Peyer's patch (tissue), 4 donors: Measurements from ENCODE around the gene NTNG1.

Experiments used
- POLR2A ChIP-seq, 2 donors: fragments of 450-650 bp; IDR thresholded peaks; one replicate each; pipeline ENCODE4 v1.5.1; 2017; ENCODE audit warnings: antibody characterized with exemption in 2 of 2, mild to moderate bottlenecking in 2 of 2, moderate library complexity in 2 of 2
- TF ChIP-seq, protein P1 (sequence below), 6 experiments: fragments of 450-650 bp in 4 of 6; fragments of 200-600 bp in 2 of 6; sonication (generic) in 1 of 6; IDR thresholded peaks; one replicate each; pipeline ENCODE4 v1.5.1; 2017 to 2019; ENCODE audit warnings: antibody characterized with exemption in 6 of 6, mild to moderate bottlenecking in 3 of 6, moderate library complexity in 1 of 6

DNA sequence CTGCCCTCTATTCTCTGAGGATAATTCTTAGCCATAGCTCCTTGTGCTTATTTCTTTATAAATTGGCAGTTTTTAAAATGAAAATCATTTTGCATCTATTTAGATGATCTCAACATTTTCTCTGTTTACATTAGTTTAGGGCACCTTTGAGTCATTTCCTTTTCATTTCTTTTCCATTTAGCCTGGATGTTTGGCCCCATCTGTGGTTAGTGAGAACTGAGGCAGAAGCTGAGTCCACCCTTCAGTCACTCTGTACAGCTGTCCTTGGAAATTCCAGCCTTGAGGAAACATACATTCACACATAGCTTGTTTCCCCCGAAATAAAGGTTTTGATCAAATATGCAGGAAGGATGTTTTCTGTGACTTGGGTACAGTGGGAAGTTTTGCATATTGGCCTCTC, 123.7 kb downstream of the NTNG1 start:
- TF ChIP-seq, protein P1, sequence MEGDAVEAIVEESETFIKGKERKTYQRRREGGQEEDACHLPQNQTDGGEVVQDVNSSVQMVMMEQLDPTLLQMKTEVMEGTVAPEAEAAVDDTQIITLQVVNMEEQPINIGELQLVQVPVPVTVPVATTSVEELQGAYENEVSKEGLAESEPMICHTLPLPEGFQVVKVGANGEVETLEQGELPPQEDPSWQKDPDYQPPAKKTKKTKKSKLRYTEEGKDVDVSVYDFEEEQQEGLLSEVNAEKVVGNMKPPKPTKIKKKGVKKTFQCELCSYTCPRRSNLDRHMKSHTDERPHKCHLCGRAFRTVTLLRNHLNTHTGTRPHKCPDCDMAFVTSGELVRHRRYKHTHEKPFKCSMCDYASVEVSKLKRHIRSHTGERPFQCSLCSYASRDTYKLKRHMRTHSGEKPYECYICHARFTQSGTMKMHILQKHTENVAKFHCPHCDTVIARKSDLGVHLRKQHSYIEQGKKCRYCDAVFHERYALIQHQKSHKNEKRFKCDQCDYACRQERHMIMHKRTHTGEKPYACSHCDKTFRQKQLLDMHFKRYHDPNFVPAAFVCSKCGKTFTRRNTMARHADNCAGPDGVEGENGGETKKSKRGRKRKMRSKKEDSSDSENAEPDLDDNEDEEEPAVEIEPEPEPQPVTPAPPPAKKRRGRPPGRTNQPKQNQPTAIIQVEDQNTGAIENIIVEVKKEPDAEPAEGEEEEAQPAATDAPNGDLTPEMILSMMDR (IDR thresholded peaks at IDR 0.05): no peak
- no peak for TF ChIP-seq POLR2A (IDR thresholded peaks at IDR 0.05)
